Activated CD4-positive, alpha-beta T cell treated with anti-CD3 and anti-CD28 coated beads, Interleukin-2, amount 10 ng/mL, durations not matched to agents 7 days and 5 days (primary cell): ENCODE data around the gene TMEM164. TPM values are rescaled to one million over a fixed set of nuclear protein-coding genes. Genes with fewer than 3 reads are reported as not detected.

ENCODE experiments used
- CTCF ChIA-PET: fragments of 350-600 bp; sonication (Branson Sonifier 250); formaldehyde crosslinking; loops from one replicate; lab custom pipeline; 2021; ENCODE audit warnings: antibody characterized with exemption; lab: Charles Lee
- POLR2A ChIA-PET: fragments of 350-600 bp; sonication (Branson Sonifier 250); formaldehyde crosslinking; loops from one replicate; lab custom pipeline; 2021; ENCODE audit warnings: antibody characterized with exemption; lab: Charles Lee
- DNase-seq: peaks from one replicate; pipeline ENCODE4 v3.0.0-alpha.2; 2020
- H3K27ac Mint-ChIP-seq: one replicate; pipeline ENCODE4 v1.8.0; 2021; ENCODE audit warnings: mild to moderate bottlenecking, moderate library complexity, mixed read lengths
- H3K27me3 Mint-ChIP-seq: one replicate; pipeline ENCODE4 v1.8.0; 2021; ENCODE audit warnings: mixed read lengths
- H3K36me3 Mint-ChIP-seq: one replicate; pipeline ENCODE4 v1.8.0; 2021; ENCODE audit warnings: low read depth, mixed read lengths
- H3K4me1 Mint-ChIP-seq: one replicate; pipeline ENCODE4 v1.8.0; 2021; ENCODE audit warnings: mixed read lengths
- H3K4me3 Mint-ChIP-seq: one replicate; pipeline ENCODE4 v1.8.0; 2021; ENCODE audit warnings: mild to moderate bottlenecking, moderate library complexity, mixed read lengths
- H3K9me3 Mint-ChIP-seq: one replicate; pipeline ENCODE4 v1.8.0; 2021; ENCODE audit warnings: mixed read lengths
- total RNA-seq, 2 experiments: library from RNA; stranded (reverse); gene quantifications; one replicate each; pipeline ENCODE4 v1.2.3, GENCODE V29; 2021

The TMEM164 gene
- total RNA-seq, 2 experiments from 2014 or later, result 19.2 to 20.9 TPM

DNA sequence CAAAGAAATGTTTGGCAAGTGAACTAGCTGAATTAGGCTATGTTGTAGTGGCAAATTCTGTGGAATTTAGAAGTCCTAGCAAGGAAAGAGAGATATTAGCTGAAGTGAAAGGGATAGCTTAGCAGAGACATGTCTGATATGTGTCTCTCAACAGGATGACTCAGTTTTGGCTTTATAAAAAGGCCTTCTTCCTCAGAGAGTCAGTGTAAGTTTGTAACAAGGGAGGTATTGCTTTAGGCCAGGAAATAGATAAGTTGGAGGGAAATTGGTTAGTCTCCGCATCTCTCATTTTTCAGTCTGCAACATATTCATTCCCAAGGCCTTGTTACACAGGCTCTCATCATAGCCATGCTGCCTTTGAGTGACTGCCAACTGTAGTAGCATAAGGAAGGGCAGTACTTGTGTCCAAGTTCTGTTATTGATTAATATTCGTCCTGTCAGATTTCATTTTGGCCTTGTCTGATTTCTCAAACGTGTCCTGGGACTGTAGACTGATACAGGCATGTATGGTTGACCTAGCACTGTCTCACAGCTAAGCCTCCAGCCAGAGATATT, 4.0 kb downstream of the TMEM164 start:
- no peak overlapping the region for H3K4me3 Mint-ChIP-seq
- no peaks in the 10 kb centered on the region for H3K27me3 Mint-ChIP-seq
- ChIA-PET POLR2A (no interaction called here), CTCF (interaction anchor here (0.7 kb wide), 1 partner anchor 156 kb away, joined by 3 read pairs; no protein-coding TSS in a partner anchor)
- no peaks in the 10 kb centered on the region for H3K9me3 Mint-ChIP-seq
- H3K4me1 Mint-ChIP-seq, result peaks cover 34% of the 10 kb centered on the region
- H3K36me3 Mint-ChIP-seq, result peaks cover 18% of the 10 kb centered on the region
- no peak for DNase-seq
- no peak overlapping the region for H3K27ac Mint-ChIP-seq

DNA sequence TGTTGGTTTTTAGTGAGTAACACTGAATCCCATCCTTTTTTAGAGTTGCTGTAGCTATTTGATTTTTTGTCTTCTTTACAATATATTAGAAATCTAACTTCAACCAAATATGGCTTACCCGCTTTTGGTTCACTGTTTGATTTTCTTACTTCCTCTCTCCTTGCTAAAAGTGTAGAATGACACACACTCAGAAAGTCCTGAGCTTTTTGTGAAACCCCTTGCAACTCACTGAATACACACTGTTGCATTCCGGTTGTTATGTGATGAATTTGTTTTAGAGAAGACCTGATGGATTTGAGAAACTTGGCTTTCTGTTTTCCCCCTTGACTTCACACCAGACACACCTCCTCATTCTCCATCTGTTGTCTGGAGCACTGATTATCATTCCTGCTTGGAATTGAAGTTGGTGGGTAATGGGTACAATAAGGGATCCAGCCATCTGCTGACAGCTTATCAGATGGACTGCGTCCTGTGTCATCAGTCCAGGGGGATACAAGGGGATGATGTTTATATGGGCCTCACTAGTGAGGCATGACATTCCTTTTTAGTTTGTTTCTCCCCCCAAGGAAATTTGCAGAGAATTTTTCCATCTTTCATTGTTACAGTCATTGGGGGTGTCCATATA, 5.2 kb downstream of the TMEM164 start:
- H3K4me1 Mint-ChIP-seq, result peaks cover 28% of the 10 kb centered on the region
- no peak overlapping the region for H3K27ac Mint-ChIP-seq
- no peak overlapping the region for H3K4me3 Mint-ChIP-seq
- DNase-seq, result no peak
- ChIA-PET POLR2A (no interaction called here), CTCF (interaction anchor here (1.1 kb wide), 1 partner anchor 14 kb away, joined by 4 read pairs; no protein-coding TSS in a partner anchor)
- H3K27me3 Mint-ChIP-seq, result no peaks in the 10 kb centered on the region
- peaks cover 26% of the 10 kb centered on the region for H3K36me3 Mint-ChIP-seq
- H3K9me3 Mint-ChIP-seq, result no peaks in the 10 kb centered on the region

DNA sequence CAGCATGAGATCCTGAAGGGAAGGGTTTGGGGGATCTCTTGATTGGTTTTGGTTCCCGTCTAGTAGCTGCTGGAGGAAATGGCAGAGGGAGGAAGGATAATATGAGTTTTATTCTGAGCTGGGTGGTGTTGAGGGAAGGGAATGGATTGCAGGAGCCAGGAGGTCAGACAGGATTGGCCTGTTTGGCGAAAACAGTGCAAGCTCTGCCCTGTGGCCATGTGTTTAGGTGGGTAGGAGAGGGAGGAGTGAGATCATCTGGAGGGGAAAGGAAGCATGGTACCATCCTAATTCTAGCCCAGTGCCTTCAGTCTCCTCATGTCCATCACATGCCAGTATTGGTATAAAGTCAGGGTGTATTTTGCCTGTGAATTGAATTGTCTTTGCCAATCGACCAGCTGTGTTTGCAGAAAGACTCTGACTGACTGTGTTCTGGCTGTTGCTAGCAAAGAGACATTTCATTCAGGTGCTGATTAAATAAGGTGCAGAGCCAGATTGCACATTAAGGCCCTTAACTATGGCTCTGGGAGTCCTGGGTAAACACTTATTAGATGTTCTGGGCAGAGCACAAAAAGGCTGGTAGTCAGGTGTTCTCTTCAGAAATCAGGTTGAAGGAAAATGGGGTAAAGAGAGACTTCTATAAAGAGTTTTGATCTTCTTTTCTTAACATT, 10.0 kb downstream of the TMEM164 start:
- no peak overlapping the region for H3K4me3 Mint-ChIP-seq
- no peaks in the 10 kb centered on the region for H3K27me3 Mint-ChIP-seq
- H3K9me3 Mint-ChIP-seq, result no peaks in the 10 kb centered on the region
- H3K4me1 Mint-ChIP-seq, result peaks cover 4% of the 10 kb centered on the region
- H3K27ac Mint-ChIP-seq, result no peak overlapping the region
- H3K36me3 Mint-ChIP-seq, result peaks cover 28% of the 10 kb centered on the region
- ChIA-PET POLR2A (no interaction called here), CTCF (no interaction called here)
- no peak for DNase-seq

DNA sequence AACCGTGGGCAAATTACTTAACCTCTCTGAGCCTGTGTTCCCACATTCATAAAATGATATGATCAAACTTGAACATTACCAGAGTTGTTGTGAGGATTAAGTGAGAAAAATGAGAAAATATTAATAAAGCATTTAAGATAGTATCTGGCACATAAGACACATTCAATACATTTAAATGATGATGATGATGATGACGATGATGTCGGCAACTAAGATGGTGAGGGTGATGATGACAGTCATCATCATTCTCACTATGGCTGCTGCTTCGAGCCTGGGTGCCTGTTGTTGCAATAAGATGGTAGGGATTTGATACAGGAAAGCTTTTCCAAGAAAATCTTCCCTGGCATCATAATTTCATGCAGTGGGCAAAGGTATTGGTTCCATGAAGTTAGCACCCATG, 11.1 kb downstream of the TMEM164 start:
- ChIA-PET CTCF (no interaction called here), POLR2A (no interaction called here)
- Mint-ChIP-seq H3K36me3 (peaks cover 28% of the 10 kb centered on the region), H3K4me1 (peaks cover 4% of the 10 kb centered on the region), H3K4me3 (no peak overlapping the region), H3K27ac (no peak overlapping the region), H3K27me3 (no peaks in the 10 kb centered on the region), H3K9me3 (no peaks in the 10 kb centered on the region)
- DNase-seq, result no peak

DNA sequence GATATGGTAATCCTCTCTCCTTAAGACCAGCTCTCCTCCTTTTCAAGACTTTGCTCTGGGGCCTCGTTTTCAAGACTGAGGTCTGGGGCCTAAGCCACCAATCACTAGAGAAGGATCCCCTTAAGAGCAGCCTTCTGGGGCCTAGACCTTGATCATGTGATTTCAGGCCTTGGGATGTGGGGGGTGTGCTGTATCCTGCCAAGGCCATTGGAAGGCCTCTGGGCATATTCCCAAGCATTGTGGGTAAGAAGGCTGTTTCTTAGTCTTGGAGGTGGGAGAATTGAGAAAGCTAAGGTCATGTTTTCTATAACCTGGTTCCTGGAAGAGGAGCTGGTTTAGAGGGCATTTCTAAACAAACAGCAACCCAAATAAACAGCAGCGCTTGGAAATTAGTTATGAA, 12.1 kb downstream of the TMEM164 start:
- H3K4me1 Mint-ChIP-seq, result peaks cover 4% of the 10 kb centered on the region
- H3K36me3 Mint-ChIP-seq, result peaks cover 24% of the 10 kb centered on the region
- ChIA-PET POLR2A (no interaction called here), CTCF (interaction anchor here (1.3 kb wide), 1 partner anchor 12 kb away, joined by 4 read pairs; the partner anchor contains the start of gene TMEM164)
- H3K4me3 Mint-ChIP-seq, result no peak overlapping the region
- no peak for DNase-seq
- H3K27ac Mint-ChIP-seq, result no peak overlapping the region
- H3K27me3 Mint-ChIP-seq, result no peaks in the 10 kb centered on the region
- no peaks in the 10 kb centered on the region for H3K9me3 Mint-ChIP-seq

DNA sequence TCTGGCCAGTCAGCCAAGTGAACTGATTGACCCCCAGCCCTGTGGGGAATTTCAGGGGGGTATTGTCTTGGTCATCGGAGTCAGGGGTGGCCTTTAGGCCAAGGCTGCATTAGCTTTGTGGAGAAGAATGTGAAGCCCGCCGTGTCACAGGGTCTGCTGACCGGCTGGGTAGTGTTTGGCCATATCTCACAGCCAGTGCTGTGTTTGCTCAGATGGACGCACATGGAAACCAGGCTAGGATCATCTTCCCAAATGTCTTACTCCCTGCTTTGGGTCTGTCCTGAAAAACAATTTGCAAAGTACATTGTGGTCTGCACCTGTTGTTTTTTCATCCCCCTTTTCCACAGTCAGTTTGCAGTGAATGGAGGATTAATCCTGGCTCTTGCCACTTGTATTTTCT, 13.0 kb downstream of the TMEM164 start:
- Mint-ChIP-seq H3K27me3 (no peaks in the 10 kb centered on the region), H3K9me3 (no peaks in the 10 kb centered on the region), H3K27ac (no peak overlapping the region), H3K4me1 (peaks cover 4% of the 10 kb centered on the region), H3K4me3 (no peak overlapping the region), H3K36me3 (peaks cover 22% of the 10 kb centered on the region)
- ChIA-PET CTCF (interaction anchor here (1.3 kb wide), 1 partner anchor 13 kb away, joined by 4 read pairs; the partner anchor contains the start of gene TMEM164), POLR2A (no interaction called here)
- no peak for DNase-seq

DNA sequence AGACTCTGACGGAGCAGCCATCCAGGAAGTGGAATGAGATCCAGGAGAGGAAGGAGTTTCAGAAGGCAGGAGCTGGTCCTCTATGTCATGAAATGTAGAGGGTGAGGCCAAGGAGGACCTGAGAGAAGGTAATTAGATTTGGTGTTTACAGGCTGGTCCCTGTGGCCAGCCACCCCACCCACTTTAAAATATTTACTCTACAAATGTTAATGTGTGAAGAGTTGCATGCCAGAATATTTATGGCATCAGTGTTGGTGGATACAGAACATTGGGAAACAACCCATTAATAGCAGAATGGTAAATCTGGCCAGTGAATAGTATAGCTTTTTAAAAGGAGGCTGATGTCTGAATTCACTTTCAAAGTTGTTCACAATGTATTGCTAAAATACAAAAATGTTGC, 17.6 kb downstream of the TMEM164 start:
- no peaks in the 10 kb centered on the region for H3K27me3 Mint-ChIP-seq
- CTCF ChIA-PET, result no interaction called here
- H3K9me3 Mint-ChIP-seq, result no peaks in the 10 kb centered on the region

DNA sequence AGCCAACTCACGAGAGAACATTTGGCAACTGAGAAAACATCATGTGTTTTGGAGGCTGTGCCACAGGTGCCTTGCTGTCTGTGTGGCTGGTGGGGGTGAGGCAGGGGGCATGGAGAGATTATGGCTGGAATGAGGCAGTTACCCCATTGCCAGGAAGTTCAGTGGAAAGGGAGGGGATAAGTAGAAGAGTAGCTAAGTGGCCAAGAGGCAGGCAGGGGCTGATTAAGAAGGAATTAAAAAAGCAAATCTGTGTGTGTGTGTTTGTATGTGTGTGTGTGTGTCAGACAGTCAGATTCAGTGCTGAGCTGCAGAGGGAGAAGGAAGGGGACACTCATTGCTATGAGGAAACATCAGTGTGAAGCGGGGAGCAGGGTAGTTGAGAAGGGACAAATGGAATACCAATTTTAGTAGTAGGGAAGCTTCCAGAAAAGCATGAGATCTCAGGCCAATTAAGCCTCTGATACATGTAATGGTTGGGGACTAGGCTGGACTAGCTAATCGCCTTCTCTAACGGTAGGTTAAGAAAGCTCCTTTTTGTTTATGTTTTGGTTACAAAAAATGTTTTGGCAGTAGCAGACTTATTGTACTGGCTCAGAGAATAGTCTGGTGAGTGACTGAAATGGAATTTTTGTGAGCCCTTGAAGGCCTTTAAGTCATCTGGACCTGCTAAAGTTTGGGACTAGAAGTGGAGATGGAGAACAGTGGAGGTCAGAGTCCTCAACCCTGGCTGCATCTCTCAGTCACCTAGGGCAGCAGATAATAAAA, 18.5 kb downstream of the TMEM164 start:
- POLR2A ChIA-PET, result no interaction called here
- CTCF ChIA-PET, result interaction anchor here (0.7 to 1.9 kb wide), 2 partner anchors 11 to 32 kb away, joined by 4 to 7 read pairs; no protein-coding TSS in a partner anchor
- H3K4me1 Mint-ChIP-seq, result no peaks in the 10 kb centered on the region
- H3K27me3 Mint-ChIP-seq, result no peaks in the 10 kb centered on the region
- H3K27ac Mint-ChIP-seq, result no peak overlapping the region
- no peak overlapping the region for H3K4me3 Mint-ChIP-seq
- no peak for DNase-seq
- H3K36me3 Mint-ChIP-seq, result peaks cover 11% of the 10 kb centered on the region
- no peaks in the 10 kb centered on the region for H3K9me3 Mint-ChIP-seq

More for the DNA sequence above, 17.6 kb downstream of the TMEM164 start:
- no peaks in the 10 kb centered on the region for H3K4me1 Mint-ChIP-seq
- no peak overlapping the region for H3K27ac Mint-ChIP-seq
- POLR2A ChIA-PET, result no interaction called here
- H3K36me3 Mint-ChIP-seq, result peaks cover 9% of the 10 kb centered on the region
- H3K4me3 Mint-ChIP-seq, result no peak overlapping the region
- DNase-seq, result no peak

DNA sequence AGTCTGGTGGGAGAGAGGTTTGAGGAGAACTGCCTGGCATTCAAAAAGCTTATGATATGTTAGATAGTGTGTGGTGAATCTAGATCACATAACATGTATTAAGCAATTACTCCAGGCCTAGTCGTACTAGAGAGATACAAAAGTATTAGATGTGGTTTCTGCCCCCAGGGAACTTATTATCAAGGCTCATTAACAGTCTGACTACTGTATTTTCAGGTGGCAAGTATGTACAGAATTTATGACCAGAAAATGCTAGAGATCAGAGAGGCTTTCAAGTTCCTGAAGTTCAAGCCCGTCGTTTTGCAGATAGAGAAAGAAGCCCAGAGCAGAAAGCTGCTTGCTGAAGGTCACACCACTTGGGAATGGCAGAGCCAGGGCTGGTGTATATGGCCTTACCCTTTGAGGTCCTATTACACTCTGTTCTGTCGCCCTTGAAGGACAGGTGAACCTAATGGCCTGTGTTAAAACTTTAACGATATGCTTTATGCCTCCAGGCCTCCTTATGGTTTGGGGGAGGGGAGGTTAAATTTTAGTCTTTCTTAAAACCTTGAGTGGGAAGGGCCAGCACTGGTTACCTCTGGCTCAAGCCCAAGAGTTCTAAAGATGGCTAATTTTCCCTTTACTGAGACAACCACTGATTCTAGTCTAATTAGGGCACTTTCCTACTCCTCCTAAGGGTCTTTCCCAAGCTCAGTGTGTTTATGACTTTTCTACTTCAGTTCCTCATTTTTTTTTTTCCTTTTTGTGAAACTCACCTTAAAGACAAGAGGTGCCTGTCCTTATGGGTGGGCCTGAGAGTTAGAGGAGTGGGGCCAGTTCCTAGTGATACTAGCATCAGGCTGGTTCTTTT, 19.9 kb downstream of the TMEM164 start:
- Mint-ChIP-seq H3K4me3 (no peak overlapping the region), H3K27ac (no peak overlapping the region), H3K4me1 (no peaks in the 10 kb centered on the region), H3K9me3 (no peaks in the 10 kb centered on the region), H3K27me3 (no peaks in the 10 kb centered on the region), H3K36me3 (peaks cover 8% of the 10 kb centered on the region)
- DNase-seq, result no peak
- CTCF ChIA-PET, result interaction anchor here (0.6 to 1.9 kb wide), 3 partner anchors 9 to 205 kb away, joined by 3 to 7 read pairs (median 3); no protein-coding TSS in a partner anchor
- POLR2A ChIA-PET, result no interaction called here

DNA sequence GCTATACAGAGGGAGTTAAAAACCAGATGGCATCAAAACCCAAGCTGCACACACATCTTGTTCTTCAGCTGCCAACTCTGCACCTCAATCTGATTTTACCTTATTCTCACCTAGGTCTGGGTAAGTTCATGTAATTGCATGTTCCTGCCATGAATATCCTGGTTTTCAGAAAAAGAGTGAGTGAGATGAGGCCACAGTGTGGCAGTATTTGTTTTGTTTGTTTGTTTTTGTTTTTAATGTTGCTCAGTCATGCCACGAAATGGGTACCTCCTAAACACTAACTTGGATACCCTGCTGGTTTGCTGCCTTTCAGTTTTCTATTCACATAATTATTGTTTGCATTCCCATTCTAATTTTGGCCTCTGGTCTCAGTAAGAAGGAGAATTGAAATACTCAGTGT, 22.5 kb downstream of the TMEM164 start:
- H3K4me1 Mint-ChIP-seq, result no peaks in the 10 kb centered on the region
- H3K27me3 Mint-ChIP-seq, result no peaks in the 10 kb centered on the region
- H3K27ac Mint-ChIP-seq, result no peak overlapping the region
- POLR2A ChIA-PET, result no interaction called here
- CTCF ChIA-PET, result interaction anchor here (1.0 kb wide), 1 partner anchor 31 kb away, joined by 3 read pairs; no protein-coding TSS in a partner anchor
- DNase-seq, result no peak
- no peaks in the 10 kb centered on the region for H3K9me3 Mint-ChIP-seq
- no peak overlapping the region for H3K4me3 Mint-ChIP-seq
- peaks cover 8% of the 10 kb centered on the region for H3K36me3 Mint-ChIP-seq

DNA sequence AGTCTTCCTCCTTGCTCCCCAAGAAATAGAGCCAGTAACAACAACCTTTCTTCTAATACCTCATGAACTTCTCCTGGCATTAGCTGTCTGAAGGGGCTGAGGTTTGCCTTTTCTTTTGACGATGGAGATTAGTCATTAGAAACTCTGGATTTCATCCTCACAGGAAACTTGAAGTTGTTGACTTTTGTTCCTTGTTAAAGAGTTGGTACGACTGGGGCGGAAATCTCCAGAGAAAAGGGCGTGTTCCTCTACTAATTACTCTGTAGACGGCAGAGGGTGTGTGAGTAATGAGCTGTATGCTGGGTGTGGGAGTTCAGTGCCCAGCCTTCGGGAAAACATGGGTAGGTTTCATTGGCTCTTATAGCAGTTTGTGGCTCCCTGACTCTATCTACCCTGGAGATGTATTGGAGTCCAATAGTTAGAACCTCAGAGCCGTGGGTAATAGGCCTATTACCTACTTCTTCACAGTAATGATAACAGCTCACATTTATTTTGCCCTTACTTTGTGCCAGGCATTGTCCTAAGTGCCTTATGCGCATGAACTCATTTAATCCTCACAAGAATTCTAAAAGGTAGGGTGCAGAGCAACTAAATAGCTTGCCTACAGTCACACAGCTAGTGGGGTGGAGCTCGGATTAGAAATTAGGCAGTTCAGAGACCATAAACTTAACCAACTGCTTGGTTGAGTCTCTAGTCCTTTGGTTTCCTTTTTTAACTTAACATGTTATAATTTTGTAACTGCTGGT, 23.4 kb downstream of the TMEM164 start:
- Mint-ChIP-seq H3K4me3 (no peak overlapping the region), H3K36me3 (peaks cover 8% of the 10 kb centered on the region), H3K27me3 (no peaks in the 10 kb centered on the region), H3K4me1 (peaks cover 2% of the 10 kb centered on the region), H3K27ac (no peak overlapping the region), H3K9me3 (no peaks in the 10 kb centered on the region)
- POLR2A ChIA-PET, result no interaction called here
- CTCF ChIA-PET, result interaction anchor here (0.7 to 1.4 kb wide), 3 partner anchors 17 to 32 kb away, joined by 3 to 4 read pairs (median 4); no protein-coding TSS in a partner anchor
- DNase-seq, result no peak
